ENCODE measurements around the gene PSME2. TPM values are rescaled to one million over a fixed set of nuclear protein-coding genes. Genes with fewer than 3 reads are reported as not detected.

Gene PSME2
- total and polyA plus RNA-seq, 9 of the 15 experiments (the other 6 are each of a cell fraction or from before 2014, with no cell fraction given), result 111 to 579 (median 159) TPM

DNA sequence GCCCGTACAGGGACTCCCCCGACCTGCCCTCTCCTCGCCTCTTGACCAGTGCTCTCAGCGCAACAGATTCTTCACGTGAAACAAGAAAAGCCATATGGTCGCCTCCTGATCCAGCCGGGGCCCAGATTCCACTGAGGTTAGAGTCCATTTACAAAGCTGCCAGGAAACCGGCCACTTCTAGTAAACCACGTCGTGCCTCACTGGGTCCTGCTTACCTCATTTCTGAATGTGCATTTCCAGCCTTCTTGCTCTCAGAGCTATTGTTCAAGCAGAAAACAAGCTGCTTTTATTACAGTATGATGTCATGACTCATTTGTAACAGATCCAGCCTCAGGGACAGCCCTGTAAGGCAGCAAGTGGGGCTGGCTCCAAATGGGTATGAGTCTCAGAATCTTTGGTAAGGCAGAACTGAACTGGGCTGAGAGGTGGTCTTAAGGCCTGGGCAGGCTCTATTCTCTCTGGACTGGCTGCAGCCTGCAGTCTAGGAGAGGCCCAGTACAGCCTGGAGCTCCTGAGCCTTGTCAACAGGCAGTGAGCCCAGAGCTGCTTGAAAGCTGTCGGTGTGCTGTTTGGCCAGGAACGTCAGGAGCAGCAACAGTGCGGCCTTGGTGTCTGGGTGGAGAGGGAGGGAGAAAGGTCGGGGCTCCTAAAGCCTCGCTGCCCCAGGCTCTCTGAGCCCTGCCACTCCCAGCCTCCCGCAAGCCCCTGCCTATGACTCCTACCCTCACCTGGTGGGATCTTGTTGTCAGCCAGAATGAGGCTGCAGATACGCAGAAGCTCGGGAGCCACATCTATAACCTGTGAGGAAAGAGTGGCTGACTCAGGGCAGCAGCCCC lies 33.8 kb upstream of the PSME2 start:
- Histone ChIP-seq H3K9me1 (ENCODE audit: control insufficient read depth, insufficient read depth, low read length) (no peaks in the 10 kb centered on the region), H3K4me2 (ENCODE audit: insufficient read depth, low read length) (no peak overlapping the region), H3K4me1 (replicated peaks in 1 of 2; ENCODE audit: control insufficient read depth in 2 of 2, insufficient read depth in 2 of 2, low read length in 2 of 2) (no peaks in the 10 kb centered on the region; a peak in 2 of 5 replicates), H2AFZ (ENCODE audit: low read depth, low read length) (no peak overlapping the region), H3K9me3 (replicated peaks; ENCODE audit: control insufficient read depth, insufficient read depth, low read depth, low read length) (no peaks in the 10 kb centered on the region), H3K27me3 (ENCODE audit: control insufficient read depth in 2 of 2, insufficient read depth in 2 of 2, low read length in 2 of 2) (no peaks in the 10 kb centered on the region), H3K27ac (ENCODE audit: extremely low read depth, low read depth, low read length) (no peak overlapping the region), H4K20me1 (replicated peaks; ENCODE audit: control insufficient read depth, insufficient read depth, low read length) (no peaks in the 10 kb centered on the region), H3K4me3 (no peak overlapping the region), H3K36me3 (ENCODE audit: control insufficient read depth, insufficient read depth, low read length) (peaks cover 65% of the 10 kb centered on the region; the same call in 2 of the 3 replicates), H3K9ac (ENCODE audit: insufficient read depth in 1 of 2, low read depth in 2 of 2, low read length in 2 of 2) (peak overlapping the region in 1 of 2 experiments; percentile 64; a peak in 1 of 4 replicates), H3K79me2 (ENCODE audit: control insufficient read depth, insufficient read depth, low read length) (no peaks in the 10 kb centered on the region)
- BruUV-seq (replicated peaks), result no TSS peak
- DNase-seq (ENCODE audit: extremely low read depth in 1 of 4, low spot score in 3 of 4) (no peak), ATAC-seq (no peak; the same call in 2 of the 3 replicates), FAIRE-seq (no peak)
- WGBS (ENCODE audit: insufficient coverage, low coverage, missing lambda C conversion rate), result 84% methylated on average over 9 of the region's 18 CpGs
- intact Hi-C loops (cut with micrococcal nuclease) (no loop called here), in situ Hi-C loops (cut with MboI) (no loop called here)
- CTCF ChIA-PET (ENCODE audit: low intra/inter-chr PET ratio), result no interaction called here
- POLR2A ChIA-PET, result interaction anchor here (0.9 to 1.4 kb wide), 4 partner anchors 10 to 19 kb away, joined by 3 to 5 read pairs (median 4); partner anchors contain the start of genes IRF9 and TM9SF1
- TF ChIP-seq LARP7 (IDR thresholded peaks at IDR 0.05) (no peak), ZNF589 (CRISPR knock-in tag; IDR thresholded peaks at IDR 0.05; ENCODE audit: low read depth) (no peak), HEY1 (CRISPR knock-in tag; IDR thresholded peaks at IDR 0.05; ENCODE audit: borderline replicate concordance) (no peak), TAF15 (IDR thresholded peaks at IDR 0.05; ENCODE audit: low read depth, low read length) (no peak), TAF9B (IDR thresholded peaks at IDR 0.05; ENCODE audit: partially characterized antibody) (no peak), HMG20B (CRISPR knock-in tag; IDR thresholded peaks at IDR 0.05) (no peak), U2AF1 (optimal IDR thresholded peaks at IDR 0.05; ENCODE audit: low read depth, low read length) (no peak), ZNF586 (CRISPR knock-in tag; conservative IDR thresholded peaks at IDR 0.05) (no peak), MYC (IDR thresholded peaks at IDR 0.05; ENCODE audit: low read depth, low read length) (no peak), MYC (CRISPR knock-in tag; IDR thresholded peaks at IDR 0.05; ENCODE audit: borderline replicate concordance, low read depth) (no peak), ZNF507 (tag; conservative IDR thresholded peaks at IDR 0.05) (no peak), NONO (IDR thresholded peaks at IDR 0.05; ENCODE audit: low read depth in 2 of 2, low read length in 1 of 2) (no peak)
- TF ChIP-seq, protein P1, sequence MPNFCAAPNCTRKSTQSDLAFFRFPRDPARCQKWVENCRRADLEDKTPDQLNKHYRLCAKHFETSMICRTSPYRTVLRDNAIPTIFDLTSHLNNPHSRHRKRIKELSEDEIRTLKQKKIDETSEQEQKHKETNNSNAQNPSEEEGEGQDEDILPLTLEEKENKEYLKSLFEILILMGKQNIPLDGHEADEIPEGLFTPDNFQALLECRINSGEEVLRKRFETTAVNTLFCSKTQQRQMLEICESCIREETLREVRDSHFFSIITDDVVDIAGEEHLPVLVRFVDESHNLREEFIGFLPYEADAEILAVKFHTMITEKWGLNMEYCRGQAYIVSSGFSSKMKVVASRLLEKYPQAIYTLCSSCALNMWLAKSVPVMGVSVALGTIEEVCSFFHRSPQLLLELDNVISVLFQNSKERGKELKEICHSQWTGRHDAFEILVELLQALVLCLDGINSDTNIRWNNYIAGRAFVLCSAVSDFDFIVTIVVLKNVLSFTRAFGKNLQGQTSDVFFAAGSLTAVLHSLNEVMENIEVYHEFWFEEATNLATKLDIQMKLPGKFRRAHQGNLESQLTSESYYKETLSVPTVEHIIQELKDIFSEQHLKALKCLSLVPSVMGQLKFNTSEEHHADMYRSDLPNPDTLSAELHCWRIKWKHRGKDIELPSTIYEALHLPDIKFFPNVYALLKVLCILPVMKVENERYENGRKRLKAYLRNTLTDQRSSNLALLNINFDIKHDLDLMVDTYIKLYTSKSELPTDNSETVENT (CRISPR knock-in tag; IDR thresholded peaks at IDR 0.05), result no peak
- TF ChIP-seq, protein P2, sequence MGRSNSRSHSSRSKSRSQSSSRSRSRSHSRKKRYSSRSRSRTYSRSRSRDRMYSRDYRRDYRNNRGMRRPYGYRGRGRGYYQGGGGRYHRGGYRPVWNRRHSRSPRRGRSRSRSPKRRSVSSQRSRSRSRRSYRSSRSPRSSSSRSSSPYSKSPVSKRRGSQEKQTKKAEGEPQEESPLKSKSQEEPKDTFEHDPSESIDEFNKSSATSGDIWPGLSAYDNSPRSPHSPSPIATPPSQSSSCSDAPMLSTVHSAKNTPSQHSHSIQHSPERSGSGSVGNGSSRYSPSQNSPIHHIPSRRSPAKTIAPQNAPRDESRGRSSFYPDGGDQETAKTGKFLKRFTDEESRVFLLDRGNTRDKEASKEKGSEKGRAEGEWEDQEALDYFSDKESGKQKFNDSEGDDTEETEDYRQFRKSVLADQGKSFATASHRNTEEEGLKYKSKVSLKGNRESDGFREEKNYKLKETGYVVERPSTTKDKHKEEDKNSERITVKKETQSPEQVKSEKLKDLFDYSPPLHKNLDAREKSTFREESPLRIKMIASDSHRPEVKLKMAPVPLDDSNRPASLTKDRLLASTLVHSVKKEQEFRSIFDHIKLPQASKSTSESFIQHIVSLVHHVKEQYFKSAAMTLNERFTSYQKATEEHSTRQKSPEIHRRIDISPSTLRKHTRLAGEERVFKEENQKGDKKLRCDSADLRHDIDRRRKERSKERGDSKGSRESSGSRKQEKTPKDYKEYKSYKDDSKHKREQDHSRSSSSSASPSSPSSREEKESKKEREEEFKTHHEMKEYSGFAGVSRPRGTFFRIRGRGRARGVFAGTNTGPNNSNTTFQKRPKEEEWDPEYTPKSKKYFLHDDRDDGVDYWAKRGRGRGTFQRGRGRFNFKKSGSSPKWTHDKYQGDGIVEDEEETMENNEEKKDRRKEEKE (IDR thresholded peaks at IDR 0.05; ENCODE audit: borderline replicate concordance in 1 of 2, control insufficient read depth in 1 of 2, low read depth in 2 of 2, low read length in 1 of 2), result no peak

Data from K562 (cell line).